Stimulated activated CD4-positive, alpha-beta T cell treated with anti-CD3 and anti-CD28 coated beads, Interleukin-12 subunit alpha, Interleukin-12 subunit beta, amount 100 ng/mL, for 24 hours (primary cell): Measurements from ENCODE around the gene GRIA2.
"Not testable (repeated sequence)": the region's sequence is repeated elsewhere in the genome, so short reads cannot be mapped to it uniquely, and the experiment has no call there.

Experiments
- DNase-seq, 2 experiments: peaks; one replicate each; pipeline ENCODE4 v3.0.0-alpha.2; 2020; ENCODE audit warnings: low read depth in 2 of 2

Gene GRIA2

DNA sequence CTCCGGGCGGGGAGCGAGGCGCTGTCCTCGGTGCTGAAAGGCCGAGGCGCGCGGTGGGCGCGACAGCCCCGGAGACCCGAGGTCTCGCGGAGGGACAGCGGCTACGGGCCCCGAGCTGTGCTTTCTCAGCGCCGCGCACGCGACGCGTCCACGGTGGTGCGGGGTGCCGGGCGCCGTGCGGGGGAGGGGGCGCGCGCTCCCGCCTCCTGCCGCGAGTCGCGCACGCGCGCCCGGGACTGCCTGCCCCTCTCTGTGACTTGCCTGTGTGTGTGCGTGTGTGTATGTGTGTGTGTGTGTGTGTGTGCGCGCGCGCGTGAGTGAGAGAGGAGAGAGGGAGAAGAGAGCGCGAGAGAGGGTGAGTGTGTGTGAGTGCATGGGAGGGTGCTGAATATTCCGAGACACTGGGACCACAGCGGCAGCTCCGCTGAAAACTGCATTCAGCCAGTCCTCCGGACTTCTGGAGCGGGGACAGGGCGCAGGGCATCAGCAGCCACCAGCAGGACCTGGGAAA, at the start of gene GRIA2:
Gene GRIA2 (plus strand): TSS at position 358 of the 511 bp plus-strand sequence. CDS start 315 bp downstream, outside the sequence.
- peak in 1 of 2 experiments; percentile 1 for DNase-seq

DNA sequence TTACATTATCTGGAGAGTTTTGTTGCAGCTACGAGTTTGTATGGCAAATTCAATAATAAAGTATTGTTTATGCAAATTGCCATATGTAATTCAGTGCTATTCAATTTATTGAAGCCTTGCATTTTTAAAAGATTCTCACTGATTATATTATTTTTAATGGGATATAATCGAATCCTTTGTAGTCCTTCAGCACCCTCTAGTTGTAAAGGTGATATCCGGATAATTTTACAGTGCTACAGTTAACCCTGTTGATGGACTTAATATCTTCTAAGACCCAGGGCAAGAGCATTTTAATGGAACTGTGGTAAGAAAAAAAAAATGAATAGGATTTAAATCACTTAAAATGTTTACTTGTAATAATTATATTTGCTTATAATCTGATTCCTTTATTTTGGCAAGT, 48.5 kb upstream of the GRIA2 start:
- no peak for DNase-seq

DNA sequence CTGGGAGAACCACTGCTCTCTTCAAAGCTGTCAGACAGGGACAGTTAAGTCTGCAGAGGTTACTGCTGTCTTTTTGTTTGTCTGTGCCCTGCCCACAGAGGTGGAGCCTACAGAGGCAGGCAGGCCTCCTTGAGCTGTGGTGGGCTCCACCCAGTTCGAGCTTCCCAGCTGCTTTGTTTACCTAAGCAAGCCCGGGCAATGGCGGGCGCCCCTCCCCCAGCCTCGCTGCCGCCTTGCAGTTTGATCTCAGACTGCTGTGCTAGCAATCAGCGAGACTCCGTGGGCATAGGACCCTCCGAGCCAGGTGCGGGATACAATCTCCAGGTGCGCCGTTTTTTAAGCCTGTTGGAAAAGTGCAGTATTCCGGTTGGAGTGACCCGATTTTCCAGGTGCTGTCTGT, 40.3 kb upstream of the GRIA2 start:
- not testable (repeated sequence) for DNase-seq

DNA sequence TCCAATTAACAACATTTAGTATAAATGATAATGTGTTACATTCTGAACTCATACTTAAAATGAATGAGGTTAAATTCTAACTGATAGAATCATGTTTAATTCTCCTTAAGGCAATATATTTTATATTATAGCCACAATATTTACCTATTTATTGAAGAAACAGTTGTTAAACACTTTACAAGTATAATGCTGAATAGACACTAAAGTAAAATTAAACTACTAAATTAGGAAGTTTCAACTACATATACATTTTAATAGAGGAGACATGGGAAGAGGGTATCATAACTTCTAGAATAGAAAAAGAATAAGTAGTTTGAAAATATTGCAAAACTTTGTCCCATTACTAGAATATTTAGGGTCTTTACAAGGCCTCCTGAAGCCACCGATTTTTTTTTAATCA, 36.2 kb upstream of the GRIA2 start:
- no peak for DNase-seq

DNA sequence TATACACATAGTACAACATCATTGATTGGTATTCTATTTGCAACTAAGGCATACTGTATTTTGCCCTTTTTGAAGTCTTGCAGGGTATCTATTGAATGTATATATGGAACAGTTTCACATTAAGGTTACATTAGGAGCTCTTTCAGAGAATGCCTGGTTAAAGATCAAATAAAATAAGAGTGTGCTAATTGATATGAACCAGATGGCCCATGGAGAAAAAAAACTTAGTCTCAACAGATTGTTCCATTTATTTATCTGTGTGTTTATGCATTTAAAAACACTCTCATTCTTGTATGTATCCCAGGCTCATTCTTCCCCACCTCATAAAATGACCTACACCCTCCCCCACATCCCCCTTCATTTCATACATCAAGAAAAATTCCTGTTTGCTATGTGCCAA, 35.2 kb upstream of the GRIA2 start:
- no peak for DNase-seq

DNA sequence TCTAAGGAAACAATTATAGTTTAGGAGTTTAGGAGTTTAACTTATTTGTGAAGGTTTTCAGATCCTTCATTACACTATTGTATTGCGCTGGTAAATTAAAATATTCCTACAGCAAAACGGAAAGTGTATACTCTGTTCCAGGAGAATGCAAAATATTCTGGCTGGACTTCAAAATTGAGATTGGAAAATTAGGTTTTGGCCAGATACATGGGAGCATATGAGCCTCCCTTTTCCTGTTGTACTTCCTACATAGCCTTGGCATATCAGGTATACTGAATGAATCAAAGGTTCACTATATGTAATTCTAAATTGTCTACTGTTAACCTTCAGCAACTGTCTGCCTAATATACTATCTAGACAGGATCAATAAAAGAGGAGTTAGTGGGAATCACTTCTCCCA, 25.2 kb upstream of the GRIA2 start:
- DNase-seq, result no peak

DNA sequence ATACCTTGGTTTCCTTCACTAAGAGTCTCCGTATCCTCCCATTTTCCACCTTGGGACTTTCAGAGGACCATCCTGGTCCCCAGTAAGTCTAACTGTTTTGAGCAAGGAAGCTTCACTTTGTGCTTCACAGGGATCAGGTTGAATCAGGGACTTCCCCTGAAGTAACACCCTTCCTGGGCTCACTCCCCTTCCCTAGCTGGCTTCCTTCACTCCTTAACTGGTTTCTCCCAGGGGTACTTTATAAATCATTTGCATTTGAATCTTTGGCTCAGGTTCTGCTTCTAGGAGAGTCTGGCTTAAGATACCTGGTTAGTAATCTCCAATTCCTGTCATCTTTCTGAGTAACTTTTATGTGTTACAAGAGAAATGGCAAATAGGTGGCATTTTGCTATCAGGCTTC, 24.5 kb upstream of the GRIA2 start:
- DNase-seq, result no peak

DNA sequence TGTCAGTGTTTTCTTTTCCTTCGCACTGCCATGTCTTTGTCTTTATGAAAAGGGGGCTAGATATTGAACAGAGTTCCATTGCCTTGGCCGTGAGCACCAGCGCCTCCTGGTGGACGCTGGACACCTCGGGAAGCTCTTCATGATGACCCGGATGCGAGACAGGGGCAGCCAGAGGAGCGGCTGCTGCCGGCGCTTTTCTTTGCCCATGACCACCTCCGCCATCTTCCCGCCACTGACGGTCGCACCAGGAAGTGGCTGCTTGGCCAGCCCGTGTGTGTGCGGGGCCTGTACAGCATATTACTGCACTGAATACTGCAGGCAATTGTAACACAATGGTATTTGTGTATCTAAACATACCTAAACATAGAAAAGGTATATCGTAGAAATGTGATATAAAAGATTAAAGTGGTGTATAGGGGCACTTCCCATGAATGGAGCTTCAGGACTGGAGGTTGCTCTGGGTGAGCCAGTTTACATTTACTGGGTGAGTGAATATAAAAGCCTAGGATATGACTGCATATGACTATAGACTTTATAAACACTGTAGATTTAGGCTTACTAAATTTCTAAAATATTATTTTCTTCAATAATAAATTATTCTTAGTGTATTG, 15.8 kb upstream of the GRIA2 start:
- DNase-seq, result peak in 1 of 2 experiments; percentile 19

DNA sequence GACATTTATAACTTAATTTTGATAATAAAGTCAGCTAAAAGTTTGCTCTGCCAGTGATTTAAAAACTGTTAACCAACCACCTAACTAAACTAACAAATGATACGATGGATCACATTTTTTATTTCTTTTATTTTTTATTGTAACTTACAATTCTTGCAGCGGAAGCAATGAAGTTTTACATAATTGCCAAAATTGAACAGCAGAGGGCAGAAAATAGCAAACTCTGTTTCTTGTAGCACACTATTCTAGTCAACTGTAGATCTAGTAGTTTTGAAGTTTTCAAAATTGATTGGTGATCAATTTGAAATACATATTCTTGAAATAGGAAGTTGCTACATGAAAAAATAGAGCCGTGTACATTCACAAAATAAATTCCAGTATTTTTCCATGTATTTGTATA, 2.8 kb upstream of the GRIA2 start:
- no peak for DNase-seq

DNA sequence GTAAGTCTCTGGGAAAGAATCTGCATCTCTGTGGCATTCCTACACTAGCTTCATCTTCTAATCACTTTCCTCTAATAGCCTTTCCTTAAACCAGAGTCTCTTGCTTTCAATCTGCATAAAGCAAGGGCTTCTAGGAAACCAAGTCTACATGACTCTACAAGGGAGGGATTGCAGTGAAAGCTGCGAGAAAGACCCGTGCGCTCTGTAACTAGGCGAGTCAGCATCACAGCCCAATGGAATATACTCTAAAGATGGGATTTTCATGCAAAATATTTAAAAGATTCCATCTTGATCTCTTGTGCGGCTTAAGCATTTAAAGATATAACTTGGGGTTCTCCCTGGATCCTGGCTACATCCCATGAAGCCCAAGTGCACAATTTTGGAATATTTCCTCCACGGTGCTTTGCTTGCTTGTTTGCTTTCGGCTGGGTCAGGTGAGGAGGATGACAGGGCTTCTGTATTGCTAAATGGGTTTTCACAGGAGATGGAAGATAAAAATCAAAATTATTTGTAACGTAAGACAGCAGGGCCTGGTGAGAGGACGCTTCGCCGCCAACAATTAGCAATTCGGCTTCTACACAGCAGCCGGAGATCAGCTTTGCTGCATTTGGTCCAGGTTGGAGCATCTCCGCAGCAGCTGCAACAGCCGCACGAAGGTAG, 687 bp upstream of the GRIA2 start:
- no peak for DNase-seq

DNA sequence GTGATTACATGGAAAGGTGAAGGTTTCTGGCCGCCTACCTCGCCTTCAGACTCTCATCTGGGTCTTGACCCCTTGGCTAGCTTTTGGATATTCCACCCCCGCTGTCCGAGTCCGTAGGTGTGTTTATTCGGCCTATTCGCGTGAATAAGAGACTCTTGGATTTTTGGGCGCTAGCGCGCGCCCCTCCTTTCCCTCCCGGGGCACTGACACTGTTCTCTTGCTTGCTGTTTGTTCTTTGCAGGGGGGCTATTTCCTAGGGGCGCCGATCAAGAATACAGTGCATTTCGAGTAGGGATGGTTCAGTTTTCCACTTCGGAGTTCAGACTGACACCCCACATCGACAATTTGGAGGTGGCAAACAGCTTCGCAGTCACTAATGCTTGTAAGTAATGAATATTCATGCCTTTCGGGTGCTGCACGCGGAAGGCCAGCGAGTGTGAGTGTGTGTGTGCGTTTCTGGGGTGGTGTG, 932 bp downstream of the GRIA2 start:
- no peak for DNase-seq

DNA sequence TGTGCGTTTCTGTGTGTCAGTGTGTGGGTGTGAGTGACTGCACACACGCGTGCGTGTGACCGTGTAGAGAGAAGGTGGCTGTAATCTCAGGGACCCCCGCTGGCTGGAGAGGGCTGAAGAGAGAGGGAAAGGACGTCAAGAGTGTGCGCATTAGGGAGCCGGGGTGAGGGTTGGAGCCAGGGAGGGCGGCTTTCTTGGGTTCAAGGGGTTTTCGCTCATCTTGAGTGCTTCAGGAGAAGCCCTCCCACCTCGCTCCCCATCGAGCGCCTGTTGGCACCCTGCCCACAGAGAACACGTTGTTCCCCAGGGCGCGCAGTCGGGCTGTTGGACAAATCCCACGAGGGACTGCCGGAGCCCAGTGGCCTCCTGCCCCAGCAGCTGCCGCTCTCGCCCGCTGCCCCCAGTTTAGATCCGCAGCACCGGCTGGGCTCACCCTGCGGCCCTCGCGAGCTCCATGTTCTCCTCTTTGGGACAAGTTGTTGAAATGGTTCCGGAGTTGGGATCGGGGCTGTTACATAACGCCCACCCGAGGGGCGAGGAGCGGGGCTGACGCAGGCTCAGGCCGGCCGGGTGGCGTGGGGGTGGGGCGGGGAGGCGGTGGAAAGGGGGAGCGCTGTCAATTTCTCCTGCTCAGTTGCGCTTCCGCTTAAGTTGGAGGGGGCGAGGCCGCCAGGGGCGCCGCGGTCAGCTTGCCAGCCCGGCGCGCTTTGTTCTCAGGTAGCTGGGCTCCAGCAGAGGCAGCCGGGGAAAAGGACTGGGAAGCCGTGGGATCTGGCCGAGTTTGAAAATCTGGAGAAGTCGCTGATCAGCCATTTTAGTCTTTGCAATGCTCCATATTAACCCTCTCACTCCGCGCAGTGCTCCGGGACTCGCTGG, 1.6 kb downstream of the GRIA2 start:
- DNase-seq, result no peak

DNA sequence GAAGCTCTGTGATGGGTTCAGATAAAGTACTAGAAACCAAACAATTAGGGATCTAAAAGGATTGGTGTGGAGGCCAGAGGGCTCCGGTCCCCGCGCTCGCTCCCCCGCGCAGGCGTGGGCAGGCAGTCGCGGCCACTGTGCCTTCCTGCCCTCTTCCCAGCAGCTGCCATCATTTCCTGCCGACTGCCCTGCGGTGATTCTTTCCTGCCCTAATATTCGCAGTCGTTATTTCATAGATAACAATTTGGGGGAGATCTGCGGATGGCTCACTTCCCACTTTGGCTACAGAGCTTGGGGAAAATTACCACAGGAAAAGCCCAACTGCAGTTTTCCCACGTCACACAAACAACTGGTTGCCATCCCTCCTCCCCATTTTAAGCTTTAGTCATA, 2.2 kb downstream of the GRIA2 start:
- no peak for DNase-seq

DNA sequence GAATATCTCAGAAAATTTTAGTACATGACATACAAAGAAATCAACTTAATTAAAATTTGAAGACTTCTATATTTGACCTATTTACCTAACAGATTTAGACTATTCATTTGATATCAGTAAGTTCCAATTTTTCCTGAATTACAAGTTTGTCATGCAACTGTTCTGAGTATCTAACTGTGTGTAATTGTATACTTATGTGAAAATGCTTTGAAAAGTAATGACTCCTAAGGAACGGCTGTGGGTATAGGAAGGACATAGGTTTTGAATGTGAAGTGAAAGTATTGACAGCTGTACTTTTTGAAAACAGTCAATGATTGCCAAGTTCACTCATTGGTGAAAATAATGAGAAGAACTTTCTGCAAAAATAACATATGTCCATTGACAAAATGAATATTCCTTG, 2.9 kb downstream of the GRIA2 start:
- no peak for DNase-seq

DNA sequence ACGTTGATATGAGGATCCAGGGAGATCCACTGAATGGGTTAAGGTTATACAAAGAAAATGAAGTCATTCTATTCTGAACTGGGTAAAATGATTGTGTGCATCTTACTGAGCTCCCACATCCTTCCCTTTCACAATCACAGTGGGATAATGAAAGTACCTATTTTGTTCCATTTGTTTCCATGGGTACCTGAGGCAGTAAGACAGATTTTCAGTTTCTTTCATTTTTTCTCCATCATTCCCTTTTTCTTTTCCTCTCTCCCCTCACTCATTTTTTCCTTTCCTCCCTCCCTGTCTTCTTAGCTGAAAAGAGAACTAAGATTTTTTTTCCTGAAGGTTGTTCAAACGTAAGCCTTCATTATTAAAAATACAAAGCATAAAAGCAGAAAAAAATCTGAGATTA, 4.6 kb downstream of the GRIA2 start:
- DNase-seq, result no peak

DNA sequence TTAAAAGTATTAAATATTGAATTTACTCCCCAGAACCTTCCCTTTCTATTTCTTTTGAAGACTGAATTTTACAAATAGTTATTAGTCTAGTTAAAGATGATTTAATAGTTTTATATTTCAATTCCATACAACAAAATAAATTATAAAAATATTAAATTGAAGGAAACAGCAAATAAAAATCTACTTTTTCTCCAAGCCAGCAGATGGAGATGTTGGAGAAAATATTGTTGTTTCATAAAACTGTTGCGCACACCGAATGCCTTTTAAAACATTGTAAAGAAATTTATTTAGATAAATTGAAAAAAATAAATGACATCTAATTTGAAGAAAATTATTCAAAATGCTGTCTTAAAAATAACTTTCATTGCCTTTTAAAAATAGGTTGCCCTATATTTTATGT, 5.5 kb downstream of the GRIA2 start:
- DNase-seq, result no peak

DNA sequence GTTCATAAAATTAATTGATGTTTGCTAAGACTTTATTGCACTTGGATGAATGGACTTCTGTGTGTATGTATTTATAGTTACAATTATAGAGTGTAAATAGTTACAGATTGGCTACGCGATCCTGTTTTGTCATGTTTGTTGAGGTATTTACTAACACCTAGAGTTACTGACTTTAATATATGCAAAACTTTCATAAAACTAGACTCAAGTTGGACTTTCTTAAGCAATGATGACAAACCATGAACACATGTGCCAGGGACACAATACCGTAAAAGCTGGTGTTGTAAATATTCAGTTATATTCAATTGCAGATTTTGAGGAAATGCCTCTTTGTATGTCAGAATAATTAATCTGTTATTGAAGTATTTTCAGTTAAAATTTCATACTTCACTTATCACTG, 6.1 kb downstream of the GRIA2 start:
- DNase-seq, result no peak

DNA sequence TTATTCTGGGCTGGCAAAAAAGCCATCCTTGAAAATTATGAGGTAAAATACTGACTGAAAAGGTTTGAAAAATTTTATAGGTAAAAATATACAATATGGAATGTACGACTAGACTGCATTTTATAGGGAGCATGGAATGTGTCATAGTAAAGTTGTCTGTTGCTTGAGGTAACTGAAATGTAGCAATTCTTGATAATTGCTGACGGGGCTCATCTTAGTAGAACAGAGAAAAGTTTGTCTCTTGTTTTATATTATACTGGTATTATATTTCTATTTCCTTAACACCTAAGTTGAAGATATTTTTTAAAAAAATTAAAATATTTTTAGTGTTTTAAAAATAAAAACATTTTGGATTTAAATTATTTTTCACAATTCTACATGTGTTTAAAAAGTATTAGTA, 11.0 kb downstream of the GRIA2 start:
- no peak for DNase-seq

DNA sequence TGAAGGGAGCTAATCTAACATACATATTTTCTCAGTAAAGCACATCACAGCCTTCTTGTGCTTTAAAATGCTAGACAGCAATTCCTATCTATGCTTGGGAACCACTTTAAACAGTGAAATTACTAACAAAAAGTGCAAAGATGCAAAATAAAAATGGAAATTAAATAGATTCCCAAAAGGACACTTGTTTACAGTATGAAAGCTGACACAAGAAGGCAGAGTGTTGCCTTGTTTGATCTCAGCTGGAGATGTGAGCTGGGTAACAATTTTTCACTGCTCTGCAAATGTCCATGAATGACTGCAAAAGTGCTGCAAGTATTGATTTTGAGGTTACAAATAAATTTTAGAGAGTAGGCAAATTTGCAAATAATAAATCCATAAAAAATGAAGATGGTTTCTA, 22.3 kb downstream of the GRIA2 start:
- no peak for DNase-seq

DNA sequence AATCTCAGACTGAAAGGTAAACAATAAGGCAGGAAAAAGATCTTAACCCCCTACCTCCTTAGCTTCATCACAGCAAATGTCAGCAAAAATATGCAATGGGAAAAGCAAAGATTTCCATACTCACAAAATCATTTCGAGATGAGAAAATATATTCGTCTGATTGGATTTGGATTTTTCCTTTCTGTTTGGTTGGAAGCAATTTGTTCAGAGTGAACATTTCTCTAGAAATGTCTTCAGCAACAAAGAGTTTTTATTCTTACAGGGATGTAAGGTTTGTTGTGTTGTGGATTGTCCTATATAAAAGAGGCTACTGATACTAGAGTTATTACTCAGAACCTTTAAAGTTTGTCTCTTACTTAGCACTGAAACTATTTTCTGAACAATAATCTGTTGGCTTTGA, 23.8 kb downstream of the GRIA2 start:
- DNase-seq, result no peak

DNA sequence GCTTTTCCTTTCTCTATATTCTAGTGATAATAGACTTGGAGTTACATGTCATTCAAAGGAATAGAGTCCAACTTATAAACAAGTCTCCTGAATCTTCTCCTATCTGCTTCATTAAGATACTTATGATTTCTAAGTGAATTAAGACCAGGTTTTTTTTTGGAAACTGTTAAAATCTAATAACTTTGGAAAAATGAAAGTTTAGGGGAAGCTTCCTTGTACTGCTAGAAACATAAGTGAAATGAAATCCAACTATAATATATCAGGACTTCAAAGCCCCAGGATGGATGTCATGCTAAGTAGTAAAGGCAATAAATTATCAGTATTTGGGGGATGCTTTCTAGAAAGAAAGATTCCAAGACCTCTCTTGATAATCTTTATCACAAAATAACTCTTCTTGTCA, 24.8 kb downstream of the GRIA2 start:
- DNase-seq, result no peak

DNA sequence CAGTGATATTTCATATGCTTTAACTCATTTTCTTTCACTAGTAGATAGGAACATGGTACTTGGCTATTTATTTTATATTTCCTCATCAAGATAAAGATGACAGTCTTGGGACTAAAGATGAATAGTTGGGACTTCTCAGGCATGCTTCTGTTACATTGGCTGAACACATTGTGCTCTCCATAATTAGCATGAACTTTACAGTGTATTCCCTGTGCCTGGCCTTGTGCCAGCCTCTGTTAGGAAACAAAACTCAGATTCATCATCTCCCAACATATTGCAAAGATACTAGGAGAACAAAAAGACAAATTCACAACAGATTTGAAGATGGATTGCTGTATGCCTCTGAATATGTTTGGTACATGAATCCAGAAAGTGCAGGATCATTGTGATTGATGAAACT, 26.4 kb downstream of the GRIA2 start:
- DNase-seq, result no peak

DNA sequence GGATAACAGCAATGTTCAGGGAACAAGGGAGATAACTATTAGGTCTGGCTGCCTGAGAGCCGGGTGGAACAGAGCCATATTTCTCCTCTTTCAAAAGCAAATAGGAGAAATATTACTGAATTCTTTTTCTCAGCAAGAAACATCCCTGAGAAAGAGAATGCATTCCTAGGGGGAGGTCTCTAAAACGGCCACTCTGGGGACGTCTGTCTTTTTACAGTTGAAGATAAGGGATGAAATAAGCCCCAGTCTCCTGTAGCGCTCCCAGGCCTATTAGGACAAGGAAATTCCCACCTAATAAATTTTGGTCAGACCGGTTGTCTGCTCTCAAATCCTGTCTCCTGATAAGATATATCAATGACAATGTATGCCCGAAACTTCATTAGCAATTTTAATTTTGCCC, 37.6 kb downstream of the GRIA2 start:
- not testable (repeated sequence) for DNase-seq
